NB4 (cell line): ENCODE data around the gene GDNF.

ENCODE experiments used
- DNase-seq: peaks from one replicate; pipeline ENCODE4 v3.0.0; 2010; ENCODE audit warnings: low read depth
- H3K4me3 ChIP-seq: one replicate; pipeline ENCODE4 v1.5.1; 2011; ENCODE audit warnings: mild to moderate bottlenecking, low read depth, low read length, moderate library complexity
- MAX ChIP-seq: IDR thresholded peaks from 2 replicates; pipeline ENCODE4 v1.6.1; 2011; ENCODE audit warnings: low read depth, low read length
- MYC ChIP-seq: IDR thresholded peaks from 2 replicates; pipeline ENCODE4 v1.6.1; 2011; ENCODE audit warnings: low read depth, low read length
- POLR2A ChIP-seq: IDR thresholded peaks from 2 replicates; pipeline ENCODE4 v1.6.1; 2011; ENCODE audit warnings: mild to moderate bottlenecking; ENCODE audit not compliant: insufficient read length; ENCODE audit errors: extremely low read depth
- TF ChIP-seq, protein P1 (sequence below): IDR thresholded peaks from one replicate; pipeline ENCODE4 v1.5.1; 2012; ENCODE audit warnings: low read depth, low read length

The GDNF gene

DNA sequence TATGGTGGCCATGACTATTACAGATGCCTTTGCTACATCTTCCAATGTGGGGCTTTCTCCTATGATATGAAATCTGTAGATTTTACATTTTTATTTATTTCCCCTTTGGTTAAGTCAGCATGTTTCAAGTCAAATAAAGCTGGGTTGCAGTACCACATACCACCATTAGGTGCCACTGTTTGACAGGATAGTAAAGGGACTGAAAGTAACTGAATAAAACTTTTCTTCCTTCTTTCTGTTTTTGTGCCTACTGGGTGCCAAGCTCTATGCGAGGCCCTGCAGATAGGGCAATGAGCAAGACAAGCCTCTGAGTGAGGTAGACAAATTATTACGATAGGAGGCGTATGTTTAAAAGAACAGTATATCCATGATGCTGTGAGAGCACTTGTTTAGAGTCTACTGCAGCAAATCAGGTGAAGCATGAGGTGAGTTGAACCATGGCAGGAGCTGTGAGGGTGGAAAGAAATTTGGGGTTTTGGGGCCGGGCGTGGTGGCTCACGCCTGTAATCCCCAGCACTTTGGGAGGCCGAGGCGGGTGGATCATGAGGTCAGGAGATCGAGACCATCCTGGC is 64.8 kb downstream of the GDNF start:
- TF ChIP-seq, protein P1, sequence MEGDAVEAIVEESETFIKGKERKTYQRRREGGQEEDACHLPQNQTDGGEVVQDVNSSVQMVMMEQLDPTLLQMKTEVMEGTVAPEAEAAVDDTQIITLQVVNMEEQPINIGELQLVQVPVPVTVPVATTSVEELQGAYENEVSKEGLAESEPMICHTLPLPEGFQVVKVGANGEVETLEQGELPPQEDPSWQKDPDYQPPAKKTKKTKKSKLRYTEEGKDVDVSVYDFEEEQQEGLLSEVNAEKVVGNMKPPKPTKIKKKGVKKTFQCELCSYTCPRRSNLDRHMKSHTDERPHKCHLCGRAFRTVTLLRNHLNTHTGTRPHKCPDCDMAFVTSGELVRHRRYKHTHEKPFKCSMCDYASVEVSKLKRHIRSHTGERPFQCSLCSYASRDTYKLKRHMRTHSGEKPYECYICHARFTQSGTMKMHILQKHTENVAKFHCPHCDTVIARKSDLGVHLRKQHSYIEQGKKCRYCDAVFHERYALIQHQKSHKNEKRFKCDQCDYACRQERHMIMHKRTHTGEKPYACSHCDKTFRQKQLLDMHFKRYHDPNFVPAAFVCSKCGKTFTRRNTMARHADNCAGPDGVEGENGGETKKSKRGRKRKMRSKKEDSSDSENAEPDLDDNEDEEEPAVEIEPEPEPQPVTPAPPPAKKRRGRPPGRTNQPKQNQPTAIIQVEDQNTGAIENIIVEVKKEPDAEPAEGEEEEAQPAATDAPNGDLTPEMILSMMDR = peak; percentile 71
- no peak for TF ChIP-seq POLR2A
- H3K4me3 ChIP-seq = no peak overlapping the region
- DNase-seq = peak; percentile 57

DNA sequence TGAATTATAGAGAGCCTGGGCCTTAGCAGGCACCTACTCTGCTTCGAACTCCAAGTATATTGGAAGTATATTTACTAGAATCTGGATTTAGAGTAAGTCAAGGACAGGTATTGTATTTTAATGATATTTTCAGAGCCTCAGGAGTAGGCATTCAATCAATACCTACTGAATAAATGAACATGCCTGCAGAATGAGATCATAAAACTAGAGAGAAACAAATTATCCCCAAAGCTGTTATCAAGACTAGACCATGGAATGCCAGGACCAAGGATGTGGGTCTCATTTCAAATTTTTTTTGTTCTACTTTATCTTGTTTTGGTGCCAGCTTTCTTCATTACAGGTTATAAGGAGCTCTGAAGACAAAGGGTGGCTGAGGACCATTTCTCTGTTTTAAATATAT is 66.0 kb downstream of the GDNF start:
- TF ChIP-seq, protein P1 = no peak
- TF ChIP-seq MAX (no peak), MYC (no peak), POLR2A (no peak)
- no peak overlapping the region for H3K4me3 ChIP-seq
- no peak for DNase-seq

DNA sequence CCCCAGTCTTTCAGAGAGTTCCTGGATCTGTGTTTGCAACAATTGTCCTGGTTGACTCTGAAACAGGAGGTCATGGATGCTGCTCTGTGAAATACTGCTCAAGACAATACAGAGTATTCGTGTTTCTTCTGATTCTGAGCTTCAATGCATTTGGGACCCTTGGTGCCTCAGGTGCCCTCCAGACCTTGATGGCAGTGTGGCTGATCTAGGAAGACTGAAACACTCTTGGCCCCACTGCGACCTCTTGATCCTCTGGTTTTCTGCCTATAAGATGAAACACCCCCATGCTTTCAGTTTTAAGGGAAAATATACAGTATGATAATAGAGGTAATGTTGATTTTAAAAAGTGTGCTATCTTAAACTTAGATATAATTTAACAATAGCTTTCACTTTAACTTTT is 67.6 kb downstream of the GDNF start:
- H3K4me3 ChIP-seq = no peak overlapping the region
- no peak for DNase-seq
- TF ChIP-seq MYC (no peak), MAX (no peak), POLR2A (no peak)
- TF ChIP-seq, protein P1 = no peak

GRCh38 chr5:37771731-37772130 is 68.1 kb downstream of the GDNF start:
- DNase-seq = no peak
- TF ChIP-seq MYC (no peak), MAX (no peak), POLR2A (no peak)
- TF ChIP-seq, protein P1 = no peak
- H3K4me3 ChIP-seq = no peak overlapping the region

DNA sequence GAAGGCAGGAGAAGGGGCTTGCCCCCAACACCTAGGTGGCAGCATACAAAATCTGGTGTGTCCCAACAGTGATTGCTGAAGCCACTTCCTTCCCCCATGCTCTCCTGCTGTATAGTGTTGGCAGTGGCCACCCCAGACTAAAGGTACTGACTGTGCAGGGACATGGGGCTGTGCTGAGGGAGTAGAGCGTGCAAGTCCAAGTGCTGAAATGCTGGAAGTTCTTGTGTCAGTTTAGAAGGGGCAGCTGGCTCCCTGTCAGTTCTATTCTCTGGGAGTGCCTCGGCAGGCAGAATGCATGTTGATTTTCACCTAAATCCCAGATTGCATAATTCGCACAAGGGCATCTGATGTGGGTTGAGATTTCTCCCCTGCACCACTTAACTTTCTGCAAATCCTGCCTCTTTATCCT is 68.6 kb downstream of the GDNF start:
- TF ChIP-seq MAX = no peak
- no peak for TF ChIP-seq MYC
- TF ChIP-seq, protein P1 = no peak
- TF ChIP-seq POLR2A = no peak
- H3K4me3 ChIP-seq = no peak overlapping the region
- DNase-seq = no peak

GRCh38 chr5:37770786-37771185 is 69.1 kb downstream of the GDNF start:
- H3K4me3 ChIP-seq = no peak overlapping the region
- TF ChIP-seq MAX (no peak), MYC (no peak), POLR2A (no peak)
- TF ChIP-seq, protein P1 = no peak
- no peak for DNase-seq
